HG02678 (cell line): ENCODE data around the gene KLHDC9.
A peak's percentile ranks its signal among the peaks of the same experiment; 100 is the strongest.

Experiments used
- ATAC-seq: cut with Tn5 transposase; IDR thresholded peaks from one replicate; pipeline ENCODE4 v1.9.1; 2021; ENCODE audit warnings: mild to moderate bottlenecking, moderate library complexity; ENCODE audit not compliant: unreplicated experiment

KLHDC9 gene

GRCh38 chr1:161128591-161129420 is 30.6 kb downstream of the KLHDC9 start:
- ATAC-seq = no peak

- no peak for ATAC-seq
Observed at GRCh38 chr1:161130266-161130665, 32.1 kb downstream of the KLHDC9 start.

GRCh38 chr1:161131523-161132409 is 33.6 kb downstream of the KLHDC9 start:
- ATAC-seq = no peak

- peak; percentile 94 for ATAC-seq
Observed at GRCh38 chr1:161132410-161133219, 34.5 kb downstream of the KLHDC9 start, which contains the start of gene DEDD. TSS of gene DEDD (minus strand) at chr1:161132667. CDS start at chr1:161124462, 8,205 bp downstream.

GRCh38 chr1:161133220-161133740 is 35.1 kb downstream of the KLHDC9 start:
- ATAC-seq = no peak

GRCh38 chr1:161137881-161138280 is 39.7 kb downstream of the KLHDC9 start:
- ATAC-seq = no peak

GRCh38 chr1:161138431-161138830 is 40.3 kb downstream of the KLHDC9 start:
- ATAC-seq = no peak

- ATAC-seq = no peak
Observed at GRCh38 chr1:161139766-161140165, 41.6 kb downstream of the KLHDC9 start.

GRCh38 chr1:161140755-161141400 is 42.7 kb downstream of the KLHDC9 start:
- no peak for ATAC-seq

- no peak for ATAC-seq
Observed at GRCh38 chr1:161145832-161146231, 47.7 kb downstream of the KLHDC9 start.
